NCI-H2227 (cell line): Measurements from ENCODE around the gene NDUFAF4.

Experiments
- DNase-seq: peaks from one replicate; lab custom pipeline; 2025; ENCODE audit not compliant: unreplicated experiment; lab: John Stamatoyannopoulos, UW

Gene NDUFAF4

DNA sequence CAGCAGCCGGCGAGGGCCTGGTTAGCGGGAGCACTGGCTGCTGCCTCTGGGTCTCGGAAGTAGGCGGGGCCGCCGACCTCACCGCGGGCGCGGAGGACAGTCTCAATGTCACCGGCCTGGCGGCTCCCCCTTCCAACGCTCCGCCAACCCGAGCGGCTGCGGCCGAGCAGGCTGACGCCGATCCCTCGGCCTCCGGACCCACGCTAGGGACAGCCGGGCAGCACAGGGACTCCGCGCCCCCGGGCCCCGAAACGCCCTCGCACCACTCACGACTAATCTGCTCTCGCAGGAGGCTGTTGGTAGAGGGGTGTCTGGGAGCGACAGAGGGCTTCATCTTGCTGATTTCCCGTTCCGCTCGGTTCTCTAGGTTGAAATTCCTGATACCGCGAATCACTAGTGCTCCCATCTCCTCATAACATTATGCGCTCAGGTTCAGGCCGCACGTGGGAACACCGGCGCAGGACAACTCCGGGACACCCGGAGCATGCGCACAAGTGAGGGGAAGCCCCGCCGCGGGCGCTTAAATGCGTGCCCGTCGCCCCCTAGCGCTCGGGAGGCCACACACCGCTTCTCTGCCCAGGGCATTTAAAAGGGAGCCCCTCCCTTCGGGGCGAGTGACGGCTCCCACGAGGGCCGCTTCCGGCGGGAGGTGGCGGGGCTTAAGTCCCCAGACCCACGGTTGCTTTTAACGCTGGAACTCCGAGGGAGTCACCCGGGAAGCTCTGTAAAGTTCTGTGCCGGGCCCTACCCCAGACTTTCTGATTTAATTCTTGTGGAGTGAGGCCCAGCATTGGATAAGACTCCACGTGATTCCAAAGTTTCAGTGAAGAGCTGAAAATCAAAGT lies at the start of gene NDUFAF4:
Gene NDUFAF4, minus strand, starts transcription at position 496 of the 845 bp plus-strand sequence. Its CDS starts 90 bp downstream, at position 406.
- DNase-seq: peak; percentile 94

DNA sequence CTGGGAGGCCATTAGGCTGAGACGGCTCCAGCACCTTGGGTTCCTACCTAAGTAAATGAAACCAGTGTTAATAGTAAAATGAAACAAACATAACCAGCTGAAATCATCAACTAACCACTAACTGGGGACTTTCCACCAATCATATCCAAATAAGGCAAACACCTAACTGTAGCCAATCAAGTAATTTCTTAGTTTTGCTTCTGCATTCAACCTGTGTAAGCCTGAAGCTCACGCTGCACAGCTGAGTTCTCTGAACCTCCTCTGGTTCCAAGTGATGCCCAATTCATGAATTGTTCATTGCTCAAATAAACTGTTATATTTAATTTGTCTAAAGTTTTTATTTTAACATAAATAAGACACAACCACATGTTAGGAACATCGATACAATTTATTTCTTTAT lies 49.4 kb upstream of the NDUFAF4 start:
- no peak for DNase-seq

DNA sequence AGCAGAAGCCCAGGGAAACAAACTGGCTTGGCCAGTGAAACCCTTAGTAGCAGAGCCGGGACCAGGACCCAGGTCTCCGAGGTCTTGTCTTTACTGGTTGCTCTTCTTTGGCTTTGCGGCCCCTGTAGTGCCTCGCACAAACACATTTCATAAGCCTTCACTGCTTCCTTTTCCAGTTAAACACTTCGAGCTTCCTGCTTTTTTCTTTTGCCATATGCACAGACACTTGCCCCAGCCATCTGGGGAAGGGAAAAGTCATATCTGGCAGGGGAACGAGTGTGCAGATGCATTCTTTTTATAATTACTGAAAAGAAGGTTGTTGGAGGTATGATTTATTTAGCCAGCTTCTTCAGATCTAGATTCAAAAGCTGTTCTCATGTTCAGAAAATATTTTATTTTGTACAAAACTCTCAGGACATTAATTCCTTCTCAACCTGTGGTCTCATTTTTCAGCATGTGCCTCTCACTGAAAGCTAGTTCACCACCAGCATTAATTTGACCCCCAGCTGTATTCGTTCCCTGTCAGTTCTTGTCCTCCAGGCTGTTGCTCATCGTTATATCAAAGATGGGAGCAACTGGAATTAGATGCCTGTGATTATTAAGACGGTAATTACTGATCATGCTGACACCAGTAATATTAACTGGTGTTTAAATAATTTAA lies 46.0 kb upstream of the NDUFAF4 start:
- DNase-seq: no peak

DNA sequence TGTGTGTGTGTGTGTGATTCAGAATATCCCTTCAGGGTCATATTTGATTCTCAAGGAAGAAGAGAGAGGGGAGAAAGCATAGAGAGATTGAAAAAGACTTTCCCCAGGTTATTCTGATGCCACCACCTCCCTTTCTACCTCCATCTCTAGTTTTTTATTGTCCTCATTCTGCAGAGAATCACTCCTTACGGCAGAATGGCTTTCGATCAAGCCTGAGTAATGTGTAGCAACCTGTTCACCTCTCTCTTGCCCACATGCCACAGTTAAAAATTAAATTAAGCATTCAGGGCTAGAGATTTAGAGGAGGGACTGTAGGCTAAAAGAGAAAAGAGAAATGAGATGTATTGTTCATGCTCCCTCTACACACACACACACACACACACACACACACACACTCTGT lies 45.0 kb upstream of the NDUFAF4 start:
- no peak for DNase-seq

DNA sequence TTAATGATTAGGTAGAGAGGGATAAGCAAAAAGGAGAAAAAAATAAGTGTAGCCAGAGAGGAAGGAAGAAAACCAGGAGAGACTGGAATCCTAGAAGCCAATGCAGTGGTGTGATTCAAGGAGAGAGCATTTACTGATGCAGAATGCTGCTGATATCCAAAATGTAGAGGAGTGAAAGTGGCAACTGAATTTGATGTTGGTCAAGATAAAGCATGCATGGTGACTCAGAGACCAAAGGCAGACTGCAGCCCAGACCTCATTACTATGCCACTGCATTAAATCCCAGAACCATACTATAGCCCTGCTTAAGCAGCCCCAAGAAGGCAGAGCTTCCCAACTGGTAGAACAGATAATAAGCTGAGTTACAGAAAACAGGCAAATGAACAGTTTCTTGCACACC lies 42.6 kb upstream of the NDUFAF4 start:
- DNase-seq: no peak

DNA sequence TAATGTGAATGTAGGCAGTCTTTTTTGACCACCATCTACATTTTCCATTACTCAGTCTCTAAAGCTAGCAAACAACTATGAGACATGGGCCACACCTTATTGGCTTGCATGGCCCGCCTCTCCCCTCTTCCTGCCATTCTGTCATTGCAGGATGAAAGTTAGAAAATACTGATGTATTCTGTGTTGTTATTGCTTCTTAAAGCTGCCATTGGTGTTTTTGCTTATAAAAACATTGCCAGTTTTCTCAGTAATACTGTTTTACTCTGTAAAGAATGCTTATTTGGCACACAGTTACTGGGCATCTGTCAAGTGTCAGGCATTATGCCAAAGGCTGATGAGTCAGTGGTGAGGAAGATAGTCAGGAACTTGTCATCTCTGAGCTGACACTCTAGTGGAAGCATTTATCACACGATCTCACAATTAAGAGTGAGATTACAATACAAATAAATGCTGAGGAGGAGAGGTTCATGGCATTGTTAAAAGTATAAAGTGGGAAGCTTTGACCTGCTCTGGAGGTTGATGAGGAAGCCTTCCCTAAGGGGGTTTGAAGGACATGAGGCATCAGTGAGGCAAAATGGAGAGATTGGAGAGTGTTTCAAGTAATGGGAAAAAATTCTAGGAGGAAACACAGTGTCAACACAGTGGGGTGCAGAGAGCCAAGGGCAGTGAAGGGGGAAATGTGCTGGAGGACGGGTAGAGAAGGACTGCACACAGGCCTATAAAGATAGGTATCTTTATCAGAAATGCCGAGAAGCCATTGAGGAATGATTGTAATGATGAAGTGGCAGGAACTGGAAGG lies 41.5 kb upstream of the NDUFAF4 start:
- no peak for DNase-seq

GRCh38 chr6:96934087-96934486 lies 36.4 kb upstream of the NDUFAF4 start:
- no peak for DNase-seq

- no peak for DNase-seq
Measured at GRCh38 chr6:96931198-96931597, 33.5 kb upstream of the NDUFAF4 start.

- DNase-seq: no peak
Measured at GRCh38 chr6:96929741-96930140, 32.0 kb upstream of the NDUFAF4 start.

- no peak for DNase-seq
Measured at GRCh38 chr6:96927660-96928059, 30.0 kb upstream of the NDUFAF4 start.

- no peak for DNase-seq
Measured at GRCh38 chr6:96926425-96926824, 28.7 kb upstream of the NDUFAF4 start.

GRCh38 chr6:96925290-96925687 lies 27.6 kb upstream of the NDUFAF4 start:
- DNase-seq: no peak

- DNase-seq: no peak
Measured at GRCh38 chr6:96923871-96924493, 26.3 kb upstream of the NDUFAF4 start.

DNA sequence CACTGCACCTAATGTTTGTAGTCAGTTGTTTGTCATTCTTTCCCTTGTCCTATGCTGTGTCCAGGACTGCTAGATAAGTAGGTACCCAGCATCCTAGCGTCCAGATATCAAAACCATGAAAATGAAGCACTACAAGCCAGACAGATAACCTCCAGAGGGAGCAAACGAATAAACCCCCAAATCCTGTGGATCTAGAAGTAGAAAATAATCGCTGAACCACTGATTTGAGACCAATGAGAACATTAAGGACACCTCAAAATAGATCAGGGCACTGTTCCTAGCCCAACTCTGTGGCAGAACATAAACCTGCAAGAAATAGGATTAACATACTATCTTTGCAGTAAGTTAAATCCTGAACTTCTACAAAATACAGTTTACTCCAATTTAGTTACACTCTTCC lies 25.7 kb upstream of the NDUFAF4 start:
- DNase-seq: no peak

- no peak for DNase-seq
Measured at GRCh38 chr6:96917098-96917497, 19.4 kb upstream of the NDUFAF4 start.

DNA sequence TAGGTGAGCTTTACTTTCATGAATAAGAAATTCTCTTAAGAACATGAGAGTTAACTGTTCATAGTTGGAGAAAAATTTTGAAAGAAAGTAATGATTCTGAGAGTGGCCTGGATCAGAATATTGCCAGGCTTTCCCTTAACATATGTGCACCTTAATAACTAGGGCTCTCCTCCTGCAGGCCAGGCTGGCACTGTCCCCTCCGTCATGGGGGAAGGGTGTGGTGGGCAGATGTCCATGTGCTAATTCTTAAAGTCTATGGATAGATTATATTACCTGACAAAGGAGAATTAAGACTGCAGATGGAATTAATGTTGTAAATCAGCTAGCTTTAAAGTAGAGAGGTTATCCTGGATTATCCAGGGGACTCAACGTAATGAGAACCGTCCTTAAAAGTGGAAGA lies 15.9 kb upstream of the NDUFAF4 start:
- DNase-seq: no peak

DNA sequence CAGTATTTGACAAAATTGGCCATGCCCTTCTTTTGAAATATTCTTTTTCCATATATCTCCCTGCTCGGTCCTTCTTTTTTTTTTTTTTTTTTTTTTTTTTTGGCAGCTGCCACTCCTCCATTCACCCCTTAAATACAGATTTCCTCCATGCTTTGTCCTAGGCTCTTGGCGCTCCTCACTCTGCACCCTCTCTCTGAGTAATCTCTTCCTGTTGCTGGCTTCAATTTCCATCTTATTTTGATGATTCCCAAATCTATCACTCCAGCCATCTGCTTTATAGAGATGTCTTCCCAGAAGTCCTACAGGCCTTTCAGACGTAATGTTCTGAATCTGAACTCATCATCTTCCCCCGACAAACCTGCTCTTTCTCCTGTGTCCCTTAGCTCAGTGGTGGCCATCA lies 14.1 kb upstream of the NDUFAF4 start:
- no peak for DNase-seq

DNA sequence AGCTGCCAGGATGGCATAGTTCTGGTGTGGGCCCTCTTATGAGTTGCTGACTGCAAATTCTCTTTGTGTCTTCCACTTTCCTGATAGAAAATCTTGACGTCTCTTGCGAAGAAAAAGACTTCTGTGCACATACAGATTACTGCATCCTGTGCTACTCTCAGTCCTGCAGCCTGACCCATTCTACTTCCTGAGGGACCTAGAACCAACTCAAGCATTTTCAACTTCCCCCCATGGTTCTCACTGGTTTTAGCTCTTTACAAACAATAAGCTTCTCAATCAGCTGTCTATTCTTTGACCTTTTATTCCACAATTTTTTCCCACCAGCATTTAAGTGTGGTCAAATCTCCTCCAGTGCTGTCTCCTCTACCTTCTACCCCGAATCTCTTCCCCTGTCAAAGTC lies 13.5 kb upstream of the NDUFAF4 start:
- DNase-seq: no peak

GRCh38 chr6:96909811-96910210 lies 12.1 kb upstream of the NDUFAF4 start:
- no peak for DNase-seq

GRCh38 chr6:96907498-96907897 lies 9.8 kb upstream of the NDUFAF4 start:
- DNase-seq: no peak

GRCh38 chr6:96900873-96901272 lies 3.2 kb upstream of the NDUFAF4 start:
- no peak for DNase-seq
